ENCODE data around the gene CALM1.

The CALM1 gene

GRCh38 chr14:90354551-90355298, 42.1 kb upstream of the CALM1 start:
- Histone ChIP-seq H3K36me3 (ENCODE audit: low read length) (no peaks in the 10 kb centered on the region), H3K9me2 (replicated peaks; ENCODE audit: insufficient read depth, low read length) (no peaks in the 10 kb centered on the region), H3F3A (ENCODE audit: insufficient read depth) (no peaks in the 10 kb centered on the region), H3K79me2 (ENCODE audit: insufficient read depth, low read length) (no peaks in the 10 kb centered on the region), H3K27ac (ENCODE audit: low read depth, low read length) (no peak overlapping the region), H3K27me3 (ENCODE audit: low read length) (no peaks in the 10 kb centered on the region), H3K9ac (ENCODE audit: low read length) (no peak overlapping the region), H3K9me3 (ENCODE audit: insufficient read depth, low read length) (no peaks in the 10 kb centered on the region), H2AFZ (ENCODE audit: low read depth, low read length, severe bottlenecking) (no peak overlapping the region), H3K4me3 (ENCODE audit: insufficient read depth, low read length, poor library complexity, severe bottlenecking) (no peak overlapping the region), H3K4me2 (ENCODE audit: low read depth, low read length, poor library complexity, severe bottlenecking) (no peak overlapping the region), H4K20me1 (ENCODE audit: low read depth, low read length) (no peaks in the 10 kb centered on the region)
- no peak for TF ChIP-seq CTCF (IDR thresholded peaks at IDR 0.05; ENCODE audit: insufficient read depth, low read length, poor library complexity, severe bottlenecking)
- no peak for TF ChIP-seq EZH2phosphoT487 (conservative IDR thresholded peaks at IDR 0.05; ENCODE audit: low read length)

GRCh38 chr14:90355540-90356518, 41.0 kb upstream of the CALM1 start:
- Histone ChIP-seq H3K36me3 (ENCODE audit: low read length) (no peaks in the 10 kb centered on the region), H3K9me2 (replicated peaks; ENCODE audit: insufficient read depth, low read length) (no peaks in the 10 kb centered on the region), H3K4me2 (ENCODE audit: low read depth, low read length, poor library complexity, severe bottlenecking) (no peak overlapping the region), H4K20me1 (ENCODE audit: low read depth, low read length) (no peaks in the 10 kb centered on the region), H3K27ac (ENCODE audit: low read depth, low read length) (no peak overlapping the region), H3K9ac (ENCODE audit: low read length) (no peak overlapping the region), H3F3A (ENCODE audit: insufficient read depth) (no peaks in the 10 kb centered on the region), H3K27me3 (ENCODE audit: low read length) (no peaks in the 10 kb centered on the region), H3K9me3 (ENCODE audit: insufficient read depth, low read length) (no peaks in the 10 kb centered on the region), H3K79me2 (ENCODE audit: insufficient read depth, low read length) (no peaks in the 10 kb centered on the region), H2AFZ (ENCODE audit: low read depth, low read length, severe bottlenecking) (no peak overlapping the region), H3K4me3 (ENCODE audit: insufficient read depth, low read length, poor library complexity, severe bottlenecking) (no peak overlapping the region)
- TF ChIP-seq EZH2phosphoT487 (conservative IDR thresholded peaks at IDR 0.05; ENCODE audit: low read length) = no peak
- TF ChIP-seq CTCF (IDR thresholded peaks at IDR 0.05; ENCODE audit: insufficient read depth, low read length, poor library complexity, severe bottlenecking) = no peak

- Histone ChIP-seq H3K27ac (ENCODE audit: low read depth, low read length) (no peak overlapping the region), H2AFZ (ENCODE audit: low read depth, low read length, severe bottlenecking) (no peak overlapping the region), H3F3A (ENCODE audit: insufficient read depth) (no peaks in the 10 kb centered on the region), H3K36me3 (ENCODE audit: low read length) (no peaks in the 10 kb centered on the region), H3K9ac (ENCODE audit: low read length) (no peak overlapping the region), H3K9me2 (replicated peaks; ENCODE audit: insufficient read depth, low read length) (no peaks in the 10 kb centered on the region), H4K20me1 (ENCODE audit: low read depth, low read length) (no peaks in the 10 kb centered on the region), H3K79me2 (ENCODE audit: insufficient read depth, low read length) (no peaks in the 10 kb centered on the region), H3K4me2 (ENCODE audit: low read depth, low read length, poor library complexity, severe bottlenecking) (no peak overlapping the region), H3K27me3 (ENCODE audit: low read length) (no peaks in the 10 kb centered on the region), H3K4me3 (ENCODE audit: insufficient read depth, low read length, poor library complexity, severe bottlenecking) (no peak overlapping the region), H3K9me3 (ENCODE audit: insufficient read depth, low read length) (no peaks in the 10 kb centered on the region)
- no peak for TF ChIP-seq EZH2phosphoT487 (conservative IDR thresholded peaks at IDR 0.05; ENCODE audit: low read length)
- no peak for TF ChIP-seq CTCF (IDR thresholded peaks at IDR 0.05; ENCODE audit: insufficient read depth, low read length, poor library complexity, severe bottlenecking)
Observed at GRCh38 chr14:90356925-90357324, 39.9 kb upstream of the CALM1 start.
